GM18909 (cell line): ENCODE measurements around the gene AFAP1L2.

Experiments
- ATAC-seq: cut with Tn5 transposase; IDR thresholded peaks from one replicate; pipeline ENCODE4 v1.9.1; 2021; ENCODE audit warnings: mild to moderate bottlenecking; ENCODE audit not compliant: unreplicated experiment, poor library complexity

The AFAP1L2 gene

GRCh38 chr10:114279289-114279688 is 125.0 kb downstream of the AFAP1L2 start:
- ATAC-seq: no peak

GRCh38 chr10:114278884-114279191 is 125.5 kb downstream of the AFAP1L2 start:
- no peak for ATAC-seq

GRCh38 chr10:114278140-114278883 is 126.0 kb downstream of the AFAP1L2 start:
- ATAC-seq: no peak

- ATAC-seq: no peak
Measured at GRCh38 chr10:114276671-114277070, 127.6 kb downstream of the AFAP1L2 start.

- no peak for ATAC-seq
Measured at GRCh38 chr10:114276066-114276465, 128.2 kb downstream of the AFAP1L2 start.

GRCh38 chr10:114274616-114275453 is 129.5 kb downstream of the AFAP1L2 start:
- ATAC-seq: no peak

- ATAC-seq: no peak
Measured at GRCh38 chr10:114273910-114274309, 130.4 kb downstream of the AFAP1L2 start.

- ATAC-seq: no peak
Measured at GRCh38 chr10:114272696-114273095, 131.6 kb downstream of the AFAP1L2 start.

GRCh38 chr10:114271779-114272167 is 132.5 kb downstream of the AFAP1L2 start:
- ATAC-seq: no peak

GRCh38 chr10:114271075-114271778 is 133.1 kb downstream of the AFAP1L2 start:
- ATAC-seq: no peak

GRCh38 chr10:114266521-114266920 is 137.8 kb downstream of the AFAP1L2 start:
- no peak for ATAC-seq

GRCh38 chr10:114265392-114266053 is 138.8 kb downstream of the AFAP1L2 start:
- ATAC-seq: no peak

GRCh38 chr10:114262496-114262895 is 141.8 kb downstream of the AFAP1L2 start:
- no peak for ATAC-seq

- no peak for ATAC-seq
Measured at GRCh38 chr10:114261076-114261475, 143.2 kb downstream of the AFAP1L2 start.

GRCh38 chr10:114260366-114260765 is 143.9 kb downstream of the AFAP1L2 start:
- ATAC-seq: no peak

- ATAC-seq: no peak
Measured at GRCh38 chr10:114259824-114260223, 144.5 kb downstream of the AFAP1L2 start.

GRCh38 chr10:114258274-114258840 is 145.9 kb downstream of the AFAP1L2 start:
- ATAC-seq: no peak

GRCh38 chr10:114257498-114257897 is 146.8 kb downstream of the AFAP1L2 start:
- ATAC-seq: no peak

GRCh38 chr10:114256822-114257221 is 147.5 kb downstream of the AFAP1L2 start:
- ATAC-seq: no peak
